Nephron progenitor cell (in vitro differentiated cells): Measurements from ENCODE around the gene SLC41A3.

Experiments
- DNase-seq: peaks from one replicate; pipeline ENCODE4 v3.0.0; 2021
- H3K27ac Mint-ChIP-seq: 2 replicates; pipeline ENCODE4 v1.8.0; 2021; ENCODE audit warnings: mild to moderate bottlenecking, moderate library complexity, mixed read lengths
- H3K27me3 Mint-ChIP-seq: 2 replicates; pipeline ENCODE4 v1.8.0; 2021; ENCODE audit warnings: mild to moderate bottlenecking, low read depth, mixed read lengths; ENCODE audit not compliant: poor library complexity
- H3K36me3 Mint-ChIP-seq: 2 replicates; pipeline ENCODE4 v1.8.0; 2021; ENCODE audit warnings: low read depth, mixed read lengths
- H3K4me1 Mint-ChIP-seq: 2 replicates; pipeline ENCODE4 v1.8.0; 2021; ENCODE audit warnings: mixed read lengths
- H3K4me3 Mint-ChIP-seq: 2 replicates; pipeline ENCODE4 v1.8.0; 2021; ENCODE audit warnings: mild to moderate bottlenecking, moderate library complexity, mixed read lengths
- H3K9me3 Mint-ChIP-seq: 2 replicates; pipeline ENCODE4 v1.8.0; 2021; ENCODE audit warnings: mild to moderate bottlenecking, moderate library complexity, mixed read lengths
- TF ChIP-seq, protein P1 (sequence below): fragments of 200-600 bp; sonication (generic); IDR thresholded peaks from 2 replicates; pipeline ENCODE4 v1.5.0; 2021; ENCODE audit warnings: antibody characterized with exemption

Gene SLC41A3

DNA sequence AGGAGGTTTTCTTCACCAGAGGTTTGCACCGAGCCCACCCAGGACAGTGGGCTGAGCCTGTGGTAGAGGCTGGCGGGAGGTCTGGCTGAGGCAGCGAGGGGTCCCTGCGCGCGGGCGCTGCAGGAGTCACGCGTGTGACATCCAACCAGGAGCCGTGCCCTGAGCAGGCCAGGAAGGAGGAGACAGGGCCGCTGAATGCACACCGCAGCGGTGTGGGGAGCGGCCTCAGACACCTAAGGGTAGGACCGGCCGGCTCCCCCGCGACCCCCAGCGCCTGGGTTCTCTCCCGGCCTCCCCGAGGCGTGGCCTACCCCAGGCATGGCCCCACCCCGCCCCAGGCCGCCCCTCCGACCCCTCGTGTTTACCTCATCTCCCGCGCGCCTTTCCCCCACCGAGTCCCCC, 412 bp downstream of the SLC41A3 start:
- no peak overlapping the region for H3K27ac Mint-ChIP-seq
- H3K4me3 Mint-ChIP-seq = peak overlapping the region; percentile 90
- H3K9me3 Mint-ChIP-seq = peaks cover 55% of the 10 kb centered on the region
- no peaks in the 10 kb centered on the region for H3K27me3 Mint-ChIP-seq
- peak; percentile 73 for DNase-seq
- TF ChIP-seq, protein P1, sequence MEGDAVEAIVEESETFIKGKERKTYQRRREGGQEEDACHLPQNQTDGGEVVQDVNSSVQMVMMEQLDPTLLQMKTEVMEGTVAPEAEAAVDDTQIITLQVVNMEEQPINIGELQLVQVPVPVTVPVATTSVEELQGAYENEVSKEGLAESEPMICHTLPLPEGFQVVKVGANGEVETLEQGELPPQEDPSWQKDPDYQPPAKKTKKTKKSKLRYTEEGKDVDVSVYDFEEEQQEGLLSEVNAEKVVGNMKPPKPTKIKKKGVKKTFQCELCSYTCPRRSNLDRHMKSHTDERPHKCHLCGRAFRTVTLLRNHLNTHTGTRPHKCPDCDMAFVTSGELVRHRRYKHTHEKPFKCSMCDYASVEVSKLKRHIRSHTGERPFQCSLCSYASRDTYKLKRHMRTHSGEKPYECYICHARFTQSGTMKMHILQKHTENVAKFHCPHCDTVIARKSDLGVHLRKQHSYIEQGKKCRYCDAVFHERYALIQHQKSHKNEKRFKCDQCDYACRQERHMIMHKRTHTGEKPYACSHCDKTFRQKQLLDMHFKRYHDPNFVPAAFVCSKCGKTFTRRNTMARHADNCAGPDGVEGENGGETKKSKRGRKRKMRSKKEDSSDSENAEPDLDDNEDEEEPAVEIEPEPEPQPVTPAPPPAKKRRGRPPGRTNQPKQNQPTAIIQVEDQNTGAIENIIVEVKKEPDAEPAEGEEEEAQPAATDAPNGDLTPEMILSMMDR = no peak
- H3K36me3 Mint-ChIP-seq = peaks cover 31% of the 10 kb centered on the region
- peaks cover 10% of the 10 kb centered on the region for H3K4me1 Mint-ChIP-seq

DNA sequence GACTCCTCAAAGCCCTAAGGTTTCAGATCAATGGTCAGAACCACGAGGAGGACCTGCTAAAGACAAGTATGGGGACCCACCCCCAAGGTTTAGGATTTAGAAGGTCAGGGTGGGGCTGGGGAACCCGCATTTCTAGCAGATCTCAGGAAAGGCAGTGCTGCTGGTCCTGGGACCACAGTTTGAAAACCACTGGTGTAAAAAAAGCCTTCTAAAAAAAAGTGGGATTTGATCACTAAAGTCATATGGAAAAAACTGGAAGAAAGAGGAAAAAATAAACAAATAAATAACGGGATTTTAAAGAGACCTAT, 832 bp downstream of the SLC41A3 start:
- peak overlapping the region; percentile 90 for H3K4me3 Mint-ChIP-seq
- no peak overlapping the region for H3K27ac Mint-ChIP-seq
- peaks cover 10% of the 10 kb centered on the region for H3K4me1 Mint-ChIP-seq
- TF ChIP-seq, protein P1 = no peak
- no peak for DNase-seq
- H3K36me3 Mint-ChIP-seq = peaks cover 31% of the 10 kb centered on the region
- no peaks in the 10 kb centered on the region for H3K27me3 Mint-ChIP-seq
- H3K9me3 Mint-ChIP-seq = peaks cover 51% of the 10 kb centered on the region

DNA sequence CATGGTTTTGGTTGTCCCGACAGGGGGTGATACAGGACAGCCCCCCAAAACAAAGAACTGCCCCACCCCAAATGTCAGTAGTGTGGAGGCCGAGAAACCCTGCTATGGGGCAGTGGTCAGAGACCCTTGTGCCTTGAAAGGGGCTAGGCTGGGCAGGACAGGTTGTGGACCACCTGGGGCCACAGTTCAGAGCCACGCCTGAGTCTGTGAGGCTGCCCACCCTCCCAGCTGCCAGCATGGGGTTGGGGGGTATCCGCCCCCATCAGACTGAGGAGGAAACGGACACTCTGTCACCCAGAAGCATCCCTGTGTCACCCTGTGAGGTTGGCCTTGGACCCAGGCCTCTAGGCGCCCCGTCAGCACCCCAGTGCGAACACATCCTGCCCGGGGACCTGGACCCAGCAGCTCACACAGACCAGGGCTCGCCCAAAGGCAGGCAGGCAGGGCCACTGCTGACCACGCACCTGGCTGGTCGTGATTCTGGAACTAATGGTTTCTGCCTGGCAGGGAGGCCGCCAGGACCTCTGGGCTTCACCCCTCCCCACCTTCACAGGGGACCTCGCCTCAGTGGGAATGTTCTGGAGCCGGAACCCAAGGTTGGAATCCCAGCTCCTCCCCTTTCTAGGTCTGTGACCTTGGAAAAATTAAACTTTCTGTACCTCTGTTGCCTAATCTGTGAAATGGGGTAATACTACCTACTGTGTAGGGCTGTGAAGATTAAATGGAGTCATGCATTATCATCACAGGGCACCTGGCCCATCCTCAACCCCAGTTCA, 1.4 kb downstream of the SLC41A3 start:
- Mint-ChIP-seq H3K36me3 (peaks cover 30% of the 10 kb centered on the region), H3K4me1 (peaks cover 10% of the 10 kb centered on the region), H3K4me3 (peak overlapping the region; percentile 90), H3K27ac (no peak overlapping the region), H3K27me3 (no peaks in the 10 kb centered on the region), H3K9me3 (peaks cover 46% of the 10 kb centered on the region)
- TF ChIP-seq, protein P1 = no peak
- no peak for DNase-seq

DNA sequence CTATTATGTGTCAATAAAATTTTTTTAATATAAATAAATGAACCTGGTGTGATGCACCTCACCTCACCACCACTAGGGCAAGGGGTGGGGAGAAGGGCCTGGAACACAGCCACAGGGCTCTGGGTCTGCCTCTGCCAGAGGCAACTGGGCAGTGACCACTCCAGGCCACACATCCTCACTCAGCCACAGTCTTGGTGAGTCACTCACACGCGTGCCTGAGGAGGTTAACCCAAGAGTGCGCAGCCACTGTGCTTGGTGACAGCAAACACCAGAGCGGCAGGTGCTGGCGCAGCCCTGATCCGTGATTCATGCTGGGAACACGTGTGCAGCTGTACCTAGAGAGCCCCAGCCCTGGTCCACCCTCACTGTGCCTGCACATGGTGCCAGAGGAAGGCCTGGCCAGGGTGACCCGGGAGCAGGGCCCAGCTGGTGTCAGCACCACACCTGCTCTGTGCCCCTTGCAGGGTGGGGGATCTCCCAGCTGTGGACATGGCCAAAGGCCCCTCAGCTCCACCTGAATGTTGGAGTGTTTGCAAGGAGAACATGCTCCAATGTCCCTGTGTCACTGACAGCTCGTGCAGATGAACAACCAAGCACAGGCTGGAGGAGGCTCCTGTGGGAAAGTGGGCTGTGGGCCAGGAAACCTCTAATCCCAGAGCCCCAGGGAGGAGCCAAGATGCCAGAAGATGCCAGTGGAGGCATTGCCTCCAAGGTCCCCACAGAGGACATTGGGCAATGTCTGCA, 2.1 kb downstream of the SLC41A3 start:
- peak overlapping the region; percentile 42 for H3K4me3 Mint-ChIP-seq
- peaks cover 10% of the 10 kb centered on the region for H3K4me1 Mint-ChIP-seq
- H3K27ac Mint-ChIP-seq = no peak overlapping the region
- peaks cover 38% of the 10 kb centered on the region for H3K9me3 Mint-ChIP-seq
- H3K27me3 Mint-ChIP-seq = no peaks in the 10 kb centered on the region
- DNase-seq = no peak
- H3K36me3 Mint-ChIP-seq = peaks cover 26% of the 10 kb centered on the region
- TF ChIP-seq, protein P1 = peak; percentile 22

DNA sequence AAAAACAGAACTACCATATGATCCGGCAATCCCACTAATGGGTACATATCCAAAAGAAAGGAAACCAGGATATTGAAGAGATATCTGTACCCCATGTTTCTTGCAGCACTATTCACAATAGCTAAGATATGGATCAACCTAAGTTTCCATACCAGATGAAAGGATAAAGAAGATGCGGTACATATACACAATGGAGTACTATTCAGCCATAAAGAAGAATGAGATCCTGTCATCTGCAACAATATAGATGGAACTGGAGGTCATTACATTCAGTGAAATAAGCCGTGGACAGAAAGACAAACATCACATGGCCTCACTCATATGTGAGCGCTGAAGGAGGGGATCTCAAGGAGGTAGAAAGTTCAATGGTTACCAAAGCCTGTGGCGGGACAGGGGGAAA, 3.0 kb downstream of the SLC41A3 start:
- no peak overlapping the region for H3K27ac Mint-ChIP-seq
- H3K27me3 Mint-ChIP-seq = no peaks in the 10 kb centered on the region
- peaks cover 31% of the 10 kb centered on the region for H3K36me3 Mint-ChIP-seq
- DNase-seq = no peak
- TF ChIP-seq, protein P1 = no peak
- H3K9me3 Mint-ChIP-seq = peaks cover 31% of the 10 kb centered on the region
- H3K4me1 Mint-ChIP-seq = peaks cover 10% of the 10 kb centered on the region
- no peak overlapping the region for H3K4me3 Mint-ChIP-seq

DNA sequence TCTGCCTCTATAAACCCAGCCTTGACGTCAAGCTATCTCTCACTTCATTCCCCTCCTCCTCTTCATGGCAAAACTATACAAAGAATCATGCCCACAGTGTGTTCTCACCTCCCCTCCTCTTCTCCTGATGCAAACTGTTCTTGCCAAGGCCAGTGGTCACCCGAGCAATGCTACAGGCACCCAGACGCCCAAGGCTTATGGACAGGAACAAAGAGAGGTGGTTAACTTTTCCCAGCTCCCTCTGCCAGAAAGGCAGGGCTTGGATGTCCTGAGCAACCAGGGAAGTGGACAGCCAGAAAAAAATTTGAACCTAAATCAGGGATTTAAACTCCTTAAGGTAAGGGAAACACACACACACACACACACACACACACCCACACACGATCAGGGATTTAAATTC, 5.1 kb downstream of the SLC41A3 start:
- Mint-ChIP-seq H3K4me3 (no peak overlapping the region), H3K36me3 (peaks cover 36% of the 10 kb centered on the region), H3K4me1 (peaks cover 6% of the 10 kb centered on the region), H3K9me3 (peaks cover 28% of the 10 kb centered on the region), H3K27me3 (peaks cover 5% of the 10 kb centered on the region), H3K27ac (no peak overlapping the region)
- DNase-seq = no peak
- TF ChIP-seq, protein P1 = no peak
